Measurements from ENCODE around the gene LRRC7.
"Not testable (repeated sequence)": the region's sequence is repeated elsewhere in the genome, so short reads cannot be mapped to it uniquely, and the experiment has no call there.

LRRC7 gene

DNA sequence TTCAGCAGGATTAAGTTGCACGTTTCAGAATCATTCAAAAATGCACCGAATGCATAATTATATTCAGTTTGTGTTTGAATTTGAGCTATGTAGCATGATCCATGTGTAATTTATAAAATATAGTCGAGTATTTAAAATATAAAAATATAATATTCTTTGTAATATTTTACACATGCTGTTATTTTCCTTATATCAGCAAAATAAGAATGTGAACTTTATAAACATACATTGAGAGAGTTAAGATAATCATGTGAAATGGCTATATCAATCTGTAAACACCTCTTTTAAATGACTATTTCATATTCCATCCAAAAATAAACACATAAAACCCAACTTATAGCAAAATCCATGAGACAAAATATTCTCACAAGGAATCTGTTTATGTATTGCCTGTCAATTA is 303.7 kb downstream of the LRRC7 start:
- no peak for DNase-seq (ENCODE audit: low read depth, low spot score)
- TF ChIP-seq, protein P1, sequence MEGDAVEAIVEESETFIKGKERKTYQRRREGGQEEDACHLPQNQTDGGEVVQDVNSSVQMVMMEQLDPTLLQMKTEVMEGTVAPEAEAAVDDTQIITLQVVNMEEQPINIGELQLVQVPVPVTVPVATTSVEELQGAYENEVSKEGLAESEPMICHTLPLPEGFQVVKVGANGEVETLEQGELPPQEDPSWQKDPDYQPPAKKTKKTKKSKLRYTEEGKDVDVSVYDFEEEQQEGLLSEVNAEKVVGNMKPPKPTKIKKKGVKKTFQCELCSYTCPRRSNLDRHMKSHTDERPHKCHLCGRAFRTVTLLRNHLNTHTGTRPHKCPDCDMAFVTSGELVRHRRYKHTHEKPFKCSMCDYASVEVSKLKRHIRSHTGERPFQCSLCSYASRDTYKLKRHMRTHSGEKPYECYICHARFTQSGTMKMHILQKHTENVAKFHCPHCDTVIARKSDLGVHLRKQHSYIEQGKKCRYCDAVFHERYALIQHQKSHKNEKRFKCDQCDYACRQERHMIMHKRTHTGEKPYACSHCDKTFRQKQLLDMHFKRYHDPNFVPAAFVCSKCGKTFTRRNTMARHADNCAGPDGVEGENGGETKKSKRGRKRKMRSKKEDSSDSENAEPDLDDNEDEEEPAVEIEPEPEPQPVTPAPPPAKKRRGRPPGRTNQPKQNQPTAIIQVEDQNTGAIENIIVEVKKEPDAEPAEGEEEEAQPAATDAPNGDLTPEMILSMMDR (IDR thresholded peaks at IDR 0.05; ENCODE audit: insufficient read depth, low read length, missing control alignments) = no peak
- no peak overlapping the region for H3K4me3 ChIP-seq (ENCODE audit: low read depth, low read length)
- CTCF ChIA-PET = no interaction called here
- POLR2A ChIA-PET = no interaction called here

DNA sequence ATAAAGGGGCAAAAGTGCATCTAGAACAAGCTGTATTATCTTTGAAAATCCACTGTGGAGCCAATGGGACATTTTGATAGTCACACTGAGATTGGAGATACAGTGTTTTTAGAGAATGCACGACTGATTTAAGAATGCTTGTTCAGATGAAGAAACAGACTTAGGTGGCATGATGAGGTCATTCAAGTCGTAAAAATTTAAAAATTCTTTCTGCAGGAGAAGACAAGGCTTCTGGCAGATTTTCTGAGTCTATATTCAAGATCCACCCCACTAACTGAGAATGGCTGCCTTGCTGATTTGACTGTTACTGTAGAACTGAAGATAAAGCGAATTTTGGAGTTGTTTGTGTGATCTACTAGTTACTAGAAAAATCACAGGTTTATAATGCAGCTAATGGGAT is 310.6 kb downstream of the LRRC7 start:
- POLR2A ChIA-PET = no interaction called here
- TF ChIP-seq, protein P1 (IDR thresholded peaks at IDR 0.05; ENCODE audit: insufficient read depth, low read length, missing control alignments) = no peak
- CTCF ChIA-PET = no interaction called here
- no peak overlapping the region for H3K4me3 ChIP-seq (ENCODE audit: low read depth, low read length)
- DNase-seq (ENCODE audit: low read depth, low spot score) = no peak

DNA sequence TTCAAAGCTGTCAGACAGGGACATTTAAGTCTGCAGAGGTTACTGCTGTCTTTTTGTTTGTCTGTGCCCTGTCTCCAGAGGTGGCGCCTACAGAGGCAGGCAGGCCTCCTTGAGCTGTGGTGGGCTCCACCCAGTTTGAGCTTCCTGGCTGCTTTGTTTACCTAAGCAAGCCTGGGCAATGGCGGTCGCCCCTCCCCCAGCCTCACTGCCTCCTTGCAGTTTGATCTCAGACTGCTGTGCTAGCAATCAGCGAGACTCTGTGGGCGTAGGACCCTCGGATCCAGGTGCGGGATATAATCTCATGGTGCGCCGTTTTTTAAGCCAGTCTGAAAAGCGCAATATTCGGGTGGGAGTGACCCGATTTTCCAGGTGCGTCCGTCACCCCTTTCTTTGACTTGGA is 320.3 kb downstream of the LRRC7 start:
- H3K4me3 ChIP-seq (ENCODE audit: low read depth, low read length); POLR2A ChIA-PET; DNase-seq (ENCODE audit: low read depth, low spot score); CTCF ChIA-PET: not testable (repeated sequence)

DNA sequence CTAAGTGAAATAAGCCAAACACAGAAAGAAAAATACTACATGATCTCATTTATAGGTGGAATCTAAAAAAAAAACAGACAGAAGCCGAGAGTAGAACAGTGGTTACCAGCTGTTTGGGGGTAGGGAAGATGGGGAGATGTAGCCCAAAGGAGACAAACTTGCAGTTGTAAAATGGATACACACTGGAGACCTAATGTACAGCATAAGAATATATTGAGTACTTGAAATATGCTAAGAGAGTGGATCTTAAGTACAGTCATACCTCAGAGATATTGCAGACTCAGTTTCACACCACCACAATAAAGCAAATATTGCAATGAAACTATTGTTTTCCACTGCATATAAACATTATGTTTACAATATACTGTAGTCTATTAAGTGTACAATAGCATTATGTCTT is 320.9 kb downstream of the LRRC7 start:
- ChIA-PET CTCF (no interaction called here), POLR2A (no interaction called here)
- H3K4me3 ChIP-seq (ENCODE audit: low read depth, low read length) = no peak overlapping the region
- TF ChIP-seq, protein P1 (IDR thresholded peaks at IDR 0.05; ENCODE audit: insufficient read depth, low read length, missing control alignments) = no peak
- no peak for DNase-seq (ENCODE audit: low read depth, low spot score)

DNA sequence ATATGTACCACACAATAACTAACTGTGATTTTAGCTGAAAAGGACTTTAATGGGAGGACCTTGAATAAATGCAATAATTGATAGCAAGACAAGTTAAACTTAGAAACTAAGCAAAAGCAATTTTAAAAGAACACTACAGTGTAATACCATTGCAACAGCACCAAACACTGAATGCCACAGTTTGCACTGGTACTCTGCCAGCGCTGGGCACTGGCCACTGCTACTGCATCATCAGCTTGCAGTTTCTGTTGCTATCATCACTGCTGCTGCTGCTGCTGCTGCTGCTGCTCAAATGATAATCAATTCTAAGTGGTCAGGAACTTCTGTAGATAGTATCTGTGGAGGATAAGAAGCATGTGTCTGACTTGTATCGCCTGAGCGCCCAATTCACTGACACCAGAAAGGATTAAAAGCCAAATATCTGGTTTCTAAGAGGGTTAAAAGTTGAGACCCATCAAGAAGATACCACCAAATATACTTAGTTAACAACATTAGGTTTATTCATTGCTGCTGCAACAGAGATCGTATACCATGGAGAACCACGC is 330.8 kb downstream of the LRRC7 start:
- CTCF ChIA-PET = no interaction called here

DNA sequence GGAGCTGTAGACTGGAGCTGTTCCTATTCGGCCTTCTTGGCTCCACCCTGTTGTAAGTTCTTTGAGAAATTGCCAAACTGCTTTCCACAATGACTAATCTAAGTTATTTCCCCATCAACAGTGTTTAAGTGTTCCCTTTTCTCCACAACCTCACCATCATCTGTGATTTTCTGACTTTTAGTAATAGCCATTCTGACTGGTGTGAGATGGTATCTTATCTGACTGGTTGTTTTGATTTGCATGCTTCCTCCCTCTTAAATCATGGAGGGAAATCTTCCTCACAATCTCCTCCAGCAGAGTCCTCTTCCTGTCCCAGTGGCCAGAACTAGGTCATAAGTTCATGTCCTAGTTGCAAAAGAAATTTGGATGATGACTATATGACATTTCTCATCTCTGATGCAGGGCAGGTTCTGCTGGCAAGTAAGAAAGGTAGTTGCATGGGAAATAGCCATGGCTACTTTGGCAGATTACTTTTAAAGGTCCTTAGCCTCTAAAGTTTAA is 343.6 kb downstream of the LRRC7 start:
- H3K4me3 ChIP-seq (ENCODE audit: low read depth, low read length) = no peak overlapping the region
- ChIA-PET POLR2A (no interaction called here), CTCF (no interaction called here)
- TF ChIP-seq, protein P1 (IDR thresholded peaks at IDR 0.05; ENCODE audit: insufficient read depth, low read length, missing control alignments) = no peak
- DNase-seq (ENCODE audit: low read depth, low spot score) = peak; percentile 42

More for the DNA sequence above, 330.8 kb downstream of the LRRC7 start:
- POLR2A ChIA-PET = no interaction called here
- TF ChIP-seq, protein P1 (IDR thresholded peaks at IDR 0.05; ENCODE audit: insufficient read depth, low read length, missing control alignments) = no peak
- DNase-seq (ENCODE audit: low read depth, low spot score) = no peak
- H3K4me3 ChIP-seq (ENCODE audit: low read depth, low read length) = no peak overlapping the region

DNA sequence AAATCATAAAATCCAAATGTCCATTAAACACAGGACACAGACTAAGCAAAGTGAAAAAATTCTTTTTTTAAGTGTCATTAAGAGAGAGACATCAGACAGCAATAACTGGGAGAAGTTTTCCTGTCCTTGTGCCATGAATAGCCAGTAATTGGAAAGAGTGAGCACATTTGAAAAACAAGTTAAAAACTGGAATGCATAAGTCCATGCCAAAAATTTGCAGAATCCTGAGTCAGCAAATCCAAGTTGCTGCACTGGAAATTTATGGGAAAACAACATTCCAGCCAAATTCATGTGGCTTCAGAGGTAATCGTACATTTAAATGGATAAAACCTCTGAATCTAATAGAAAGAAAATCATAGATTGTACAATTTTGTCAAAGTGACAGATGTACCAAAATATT is 346.3 kb downstream of the LRRC7 start:
- TF ChIP-seq, protein P1 (IDR thresholded peaks at IDR 0.05; ENCODE audit: insufficient read depth, low read length, missing control alignments) = no peak
- no peak overlapping the region for H3K4me3 ChIP-seq (ENCODE audit: low read depth, low read length)
- DNase-seq (ENCODE audit: low read depth, low spot score) = peak; percentile 65
- CTCF ChIA-PET = no interaction called here
- POLR2A ChIA-PET = no interaction called here
